Stomach (tissue), 4 donors: ENCODE measurements around the gene STATH.

ENCODE experiments used
- CTCF ChIP-seq, 7 experiments: fragments of 450-650 bp in 4 of 7; fragments of 200-600 bp in 3 of 7; sonication (generic) in 3 of 7; IDR thresholded peaks; one replicate each; pipeline ENCODE4 v1.5.1; 2016 to 2019; ENCODE audit warnings: antibody characterized with exemption in 7 of 7, control low read depth in 2 of 7, mild to moderate bottlenecking in 1 of 7
- EP300 ChIP-seq: sonication (generic); formaldehyde crosslinking; IDR thresholded peaks from one replicate; pipeline ENCODE4 v1.6.1; 2017; ENCODE audit warnings: antibody characterized with exemption
- POLR2A ChIP-seq, 4 donors: fragments of 450-650 bp; IDR thresholded peaks; one replicate each; pipeline ENCODE4 v1.6.1; 2016; ENCODE audit warnings: antibody characterized with exemption in 4 of 4, control low read depth in 2 of 4, mild to moderate bottlenecking in 1 of 4, moderate library complexity in 1 of 4
- POLR2AphosphoS5 ChIP-seq, 3 donors: sonication (generic); formaldehyde crosslinking; IDR thresholded peaks; one replicate each; pipeline ENCODE4 v1.6.1; 2016; ENCODE audit warnings: antibody characterized with exemption in 3 of 3

- TF ChIP-seq CTCF (IDR thresholded peaks at IDR 0.05), result no peak
- TF ChIP-seq POLR2A (IDR thresholded peaks at IDR 0.05), result no peak
- no peak for TF ChIP-seq POLR2AphosphoS5 (IDR thresholded peaks at IDR 0.05)
- no peak for TF ChIP-seq EP300
These were observed 984 bp upstream of the STATH start for GRCh38 chr4:69994782-69995181.
